Lower leg skin (tissue), 3 donors: ENCODE data around the gene LDHAL6B.

Experiments
- CTCF ChIP-seq, 3 donors: fragments of 450-650 bp; IDR thresholded peaks; one replicate each; pipeline ENCODE4 v1.5.1; 2016; ENCODE audit warnings: antibody characterized with exemption in 3 of 3, mild to moderate bottlenecking in 3 of 3, moderate library complexity in 2 of 3
- POLR2A ChIP-seq, 2 donors: fragments of 450-650 bp; IDR thresholded peaks; one replicate each; pipeline ENCODE4 v1.6.1; 2016 to 2017; ENCODE audit warnings: antibody characterized with exemption in 2 of 2, mild to moderate bottlenecking in 1 of 2, moderate library complexity in 1 of 2

- TF ChIP-seq CTCF (IDR thresholded peaks at IDR 0.05) (no peak), POLR2A (IDR thresholded peaks at IDR 0.05) (no peak)
Observed at GRCh38 chr15:59172289-59172901, 34.2 kb upstream of the LDHAL6B start.
